Mucosa of descending colon (tissue), 3 donors: ENCODE measurements around the gene VPS39. TPM values are rescaled to one million over a fixed set of nuclear protein-coding genes. Genes with fewer than 3 reads are reported as not detected.

Experiments used
- ATAC-seq: fragments of 200-7000 bp; cut with Tn5 transposase; one replicate; pipeline ENCODE4 v1.9.1; 2020; ENCODE audit warnings: mild to moderate bottlenecking, moderate library complexity
- DNase-seq, 3 donors: peaks; one replicate each; pipeline ENCODE4 v3.0.0-alpha.2; 2020
- H3K36me3 ChIP-seq: fragments of 200-600 bp; one replicate; pipeline ENCODE4 v1.8.0; 2021; ENCODE audit warnings: low read depth, mild to moderate bottlenecking
- H3K4me1 ChIP-seq: fragments of 200-600 bp; one replicate; pipeline ENCODE4 v1.8.0; 2021; ENCODE audit warnings: low read depth, mild to moderate bottlenecking
- H3K4me3 ChIP-seq: fragments of 200-600 bp; one replicate; pipeline ENCODE4 v1.8.0; 2021; ENCODE audit warnings: mild to moderate bottlenecking
- H3K9me3 ChIP-seq: fragments of 200-600 bp; one replicate; pipeline ENCODE4 v1.8.0; 2021; ENCODE audit warnings: mild to moderate bottlenecking
- CTCF ChIP-seq: fragments of 200-600 bp; IDR thresholded peaks from one replicate; pipeline ENCODE4 v1.8.0; 2022; ENCODE audit warnings: antibody characterized with exemption, mild to moderate bottlenecking
- intact Hi-C, 2 donors: fragments of 100-400 bp; cut with DNase I in 1 of 2; cut with micrococcal nuclease in 1 of 2; formaldehyde crosslinking; loops; one replicate each; pipeline versions ENCODE4 v1.11.0 to v1.11.1; 2022; cut with DNase I, micrococcal nuclease
- total RNA-seq, 3 donors: library from RNA; stranded (reverse); fragmentation: NEBNext Ultra II Directional in 2 of 3; extraction: Animal tissue kit (Norgen Biotek cat#: 25700) in 2 of 3; gene quantifications; one replicate each; pipeline versions ENCODE4 v1.2.1 to v1.2.4, GENCODE V29; 2021 to 2023
- donor health status: DM: no; HTN: no; CAD: no; lungs with moderate emphysema.
- donor health status: DM: no; HTN: no; CAD: no.
- donor health status: DM: no; HTN: yes; CAD: no.

The VPS39 gene
- total RNA-seq, 3 donors from 2014 or later = 49.6 to 74.3 (median 66.7) TPM

GRCh38 chr15:42157981-42158765 is 49.9 kb downstream of the VPS39 start:
- no peak for ATAC-seq
- Histone ChIP-seq H3K36me3 (peaks cover 12% of the 10 kb centered on the region), H3K9me3 (no peaks in the 10 kb centered on the region)

GRCh38 chr15:42157381-42157780 is 50.7 kb downstream of the VPS39 start:
- intact Hi-C loops = no loop called here
- no peak overlapping the region for H3K4me3 ChIP-seq
- H3K36me3 ChIP-seq = peaks cover 10% of the 10 kb centered on the region
- H3K9me3 ChIP-seq = no peaks in the 10 kb centered on the region
- ATAC-seq (no peak), DNase-seq (no peak)
- peaks cover 12% of the 10 kb centered on the region for H3K4me1 ChIP-seq
- no peak for TF ChIP-seq CTCF

More at GRCh38 chr15:42157981-42158765, 49.9 kb downstream of the VPS39 start:
- intact Hi-C loops = no loop called here
- peaks cover 4% of the 10 kb centered on the region for H3K4me1 ChIP-seq
- no peak overlapping the region for H3K4me3 ChIP-seq
- no peak for DNase-seq
- TF ChIP-seq CTCF = no peak

- Histone ChIP-seq H3K4me1 (peaks cover 20% of the 10 kb centered on the region), H3K4me3 (peak within 1 kb of the TSS; percentile 36), H3K9me3 (no peaks in the 10 kb centered on the region), H3K36me3 (peaks cover under 1% of the 10 kb centered on the region)
- ATAC-seq (peak; percentile 83), DNase-seq (peak; percentile 75 to 83 (median 80))
- intact Hi-C loops = no loop called here
- no peak for TF ChIP-seq CTCF
Observed at GRCh38 chr15:42156243-42156922, 51.7 kb downstream of the VPS39 start, which contains the start of gene PLA2G4F. TSS of gene PLA2G4F (minus strand) at chr15:42156636. CDS start at chr15:42156549, 87 bp downstream.

GRCh38 chr15:42155546-42156242 is 52.4 kb downstream of the VPS39 start:
- H3K36me3 ChIP-seq = no peaks in the 10 kb centered on the region
- no peak for TF ChIP-seq CTCF
- peak; percentile 69 for ATAC-seq

GRCh38 chr15:42154956-42155355 is 53.1 kb downstream of the VPS39 start:
- H3K4me3 ChIP-seq = no peak overlapping the region
- intact Hi-C loops = no loop called here
- TF ChIP-seq CTCF = no peak
- no peak for ATAC-seq
- no peaks in the 10 kb centered on the region for H3K9me3 ChIP-seq
- H3K4me1 ChIP-seq = peaks cover 20% of the 10 kb centered on the region
- no peak for DNase-seq
- no peaks in the 10 kb centered on the region for H3K36me3 ChIP-seq

More at GRCh38 chr15:42155546-42156242, 52.4 kb downstream of the VPS39 start:
- peak overlapping the region; percentile 36 for H3K4me3 ChIP-seq
- peak; percentile 73 to 82 (median 80) for DNase-seq
- no peaks in the 10 kb centered on the region for H3K9me3 ChIP-seq
- intact Hi-C loops = no loop called here
- H3K4me1 ChIP-seq = peaks cover 20% of the 10 kb centered on the region
